Caco-2 (cell line): ENCODE data around the gene GMNN. TPM values are rescaled to one million over a fixed set of nuclear protein-coding genes. Genes with fewer than 3 reads are reported as not detected.
"Not testable (repeated sequence)": the region's sequence is repeated elsewhere in the genome, so short reads cannot be mapped to it uniquely, and the experiment has no call there.

Source experiments
- BruUV-seq: library from RNA; stranded (reverse); fragments of 400-500 nt; replicated peaks from 2 replicates; lab custom pipeline; 2021; lab: Mats Ljungman, UMichigan
- CTCF ChIA-PET: fragments of 300-600 bp; sonication (Branson Sonifier 250); formaldehyde crosslinking; loops from one replicate; lab custom pipeline; 2022; ENCODE audit warnings: antibody characterized with exemption; lab: Charles Lee
- POLR2A ChIA-PET: fragments of 300-600 bp; sonication (Branson Sonifier 250); formaldehyde crosslinking; loops from one replicate; lab custom pipeline; 2022; ENCODE audit warnings: antibody characterized with exemption; lab: Charles Lee
- DNase-seq, 2 experiments: peaks; one replicate each; pipeline versions ENCODE4 v3.0.0 to v3.0.0-alpha.2; 2020 to 2022
- H3K27me3 ChIP-seq: replicated peaks from 2 replicates; pipeline ENCODE4 v1.6.0; 2011; ENCODE audit warnings: low read length; ENCODE audit not compliant: control insufficient read depth, insufficient read depth
- H3K36me3 ChIP-seq: 2 replicates; pipeline ENCODE4 v1.5.1; 2011; ENCODE audit warnings: low read length; ENCODE audit not compliant: control insufficient read depth, insufficient read depth
- H3K4me1 ChIP-seq: fragments of 250-450 bp; sonication (Bioruptor Pico); 2 replicates; pipeline ENCODE4 v1.5.1; 2020; ENCODE audit warnings: mild to moderate bottlenecking
- H3K4me3 ChIP-seq: 2 replicates; pipeline ENCODE4 v1.5.1; 2011; ENCODE audit warnings: low read depth, mild to moderate bottlenecking, control low read depth, low read length
- H3K9me3 ChIP-seq: fragments of 250-450 bp; sonication (Bioruptor Pico); 2 replicates; pipeline ENCODE4 v1.5.1; 2020; ENCODE audit warnings: mild to moderate bottlenecking, moderate library complexity
- H3K27ac Mint-ChIP-seq: one replicate; pipeline ENCODE4 v1.8.0; 2022; ENCODE audit warnings: mixed read lengths; ENCODE audit not compliant: unreplicated experiment
- H3K27me3 Mint-ChIP-seq: one replicate; pipeline ENCODE4 v1.8.0; 2022; ENCODE audit warnings: mixed read lengths; ENCODE audit not compliant: insufficient read depth, unreplicated experiment
- H3K36me3 Mint-ChIP-seq: one replicate; pipeline ENCODE4 v1.8.0; 2022; ENCODE audit warnings: mild to moderate bottlenecking, mixed read lengths; ENCODE audit not compliant: insufficient read depth, unreplicated experiment
- H3K4me1 Mint-ChIP-seq: one replicate; pipeline ENCODE4 v1.8.0; 2022; ENCODE audit warnings: low read depth, mixed read lengths; ENCODE audit not compliant: unreplicated experiment
- H3K4me3 Mint-ChIP-seq: one replicate; pipeline ENCODE4 v1.8.0; 2022; ENCODE audit warnings: mild to moderate bottlenecking, moderate library complexity, mixed read lengths; ENCODE audit not compliant: unreplicated experiment
- H3K9me3 Mint-ChIP-seq: one replicate; pipeline ENCODE4 v1.8.0; 2022; ENCODE audit warnings: mixed read lengths; ENCODE audit not compliant: unreplicated experiment
- intact Hi-C: fragments of 100-400 bp; cut with micrococcal nuclease; formaldehyde crosslinking; loops from one replicate; pipeline ENCODE4 v1.10.0; 2022; ENCODE audit not compliant: unreplicated experiment
- total RNA-seq: library from RNA; stranded (reverse); gene quantifications from 2 replicates; pipeline ENCODE4 v1.2.3, GENCODE V29; 2022
- TF ChIP-seq, protein P1 (sequence below), 2 experiments: fragments of 200-600 bp in 1 of 2; IDR thresholded peaks; 1 replicate in 1 of 2; 2 replicates in 1 of 2; pipeline versions ENCODE4 v1.5.1 to v1.8.0; 2011 to 2022; ENCODE audit warnings: antibody characterized with exemption in 1 of 2, control low read depth in 1 of 2, inconsistent platforms in 1 of 2, low read depth in 1 of 2, low read length in 1 of 2, mild to moderate bottlenecking in 1 of 2, moderate library complexity in 1 of 2; ENCODE audit not compliant: insufficient read depth in 1 of 2, severe bottlenecking in 1 of 2, unreplicated experiment in 1 of 2

GMNN gene
- total RNA-seq, 1 experiment from 2014 or later = 66.5 TPM

DNA sequence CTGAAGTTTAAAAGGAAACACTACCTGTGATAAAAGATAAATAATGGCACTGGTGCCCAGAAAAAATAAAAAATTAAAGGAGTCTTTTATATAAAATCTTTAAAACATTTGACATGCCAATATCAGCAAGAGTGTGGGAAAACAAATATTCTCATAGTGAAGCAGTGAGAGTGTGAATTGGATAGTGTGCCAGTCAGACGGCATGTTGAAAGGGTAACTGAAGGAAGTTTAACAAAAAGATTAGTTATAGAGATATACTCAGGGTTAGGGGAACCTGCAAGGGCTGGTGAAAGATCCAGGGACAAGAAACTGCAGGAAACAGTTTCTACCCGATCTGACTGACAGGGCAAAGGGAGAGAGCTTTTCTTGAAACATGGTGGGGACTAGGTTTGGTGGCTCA is 22.2 kb upstream of the GMNN start:
- intact Hi-C loops = no loop called here
- CTCF ChIA-PET = interaction anchor here (0.8 kb wide), 1 partner anchor 14 kb away, joined by 3 read pairs; no protein-coding TSS in a partner anchor
- Mint-ChIP-seq H3K4me1 (no peaks in the 10 kb centered on the region), H3K36me3 (no peaks in the 10 kb centered on the region), H3K27me3 (no peaks in the 10 kb centered on the region), H3K9me3 (peaks cover 9% of the 10 kb centered on the region), H3K27ac (no peak overlapping the region), H3K4me3 (no peak overlapping the region)
- TF ChIP-seq, protein P1, sequence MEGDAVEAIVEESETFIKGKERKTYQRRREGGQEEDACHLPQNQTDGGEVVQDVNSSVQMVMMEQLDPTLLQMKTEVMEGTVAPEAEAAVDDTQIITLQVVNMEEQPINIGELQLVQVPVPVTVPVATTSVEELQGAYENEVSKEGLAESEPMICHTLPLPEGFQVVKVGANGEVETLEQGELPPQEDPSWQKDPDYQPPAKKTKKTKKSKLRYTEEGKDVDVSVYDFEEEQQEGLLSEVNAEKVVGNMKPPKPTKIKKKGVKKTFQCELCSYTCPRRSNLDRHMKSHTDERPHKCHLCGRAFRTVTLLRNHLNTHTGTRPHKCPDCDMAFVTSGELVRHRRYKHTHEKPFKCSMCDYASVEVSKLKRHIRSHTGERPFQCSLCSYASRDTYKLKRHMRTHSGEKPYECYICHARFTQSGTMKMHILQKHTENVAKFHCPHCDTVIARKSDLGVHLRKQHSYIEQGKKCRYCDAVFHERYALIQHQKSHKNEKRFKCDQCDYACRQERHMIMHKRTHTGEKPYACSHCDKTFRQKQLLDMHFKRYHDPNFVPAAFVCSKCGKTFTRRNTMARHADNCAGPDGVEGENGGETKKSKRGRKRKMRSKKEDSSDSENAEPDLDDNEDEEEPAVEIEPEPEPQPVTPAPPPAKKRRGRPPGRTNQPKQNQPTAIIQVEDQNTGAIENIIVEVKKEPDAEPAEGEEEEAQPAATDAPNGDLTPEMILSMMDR (IDR thresholded peaks at IDR 0.05; ENCODE audit: insufficient read depth in 1 of 2, low read depth in 1 of 2, low read length in 1 of 2, severe bottlenecking in 1 of 2, unreplicated experiment in 1 of 2) = no peak
- Histone ChIP-seq H3K4me1 (peaks cover 13% of the 10 kb centered on the region; the same call in 1 of the 2 replicates), H3K27me3 (no peaks in the 10 kb centered on the region), H3K4me3 (no peak overlapping the region), H3K9me3 (0 out of 2 replicates have a peak, but pooled peaks cover 6% of the 10 kb centered on the region), H3K36me3 (no peaks in the 10 kb centered on the region)
- no TSS peak for BruUV-seq
- DNase-seq = no peak
- POLR2A ChIA-PET = interaction anchor here (1.0 kb wide), 1 partner anchor 31 kb away, joined by 4 read pairs; no protein-coding TSS in a partner anchor

DNA sequence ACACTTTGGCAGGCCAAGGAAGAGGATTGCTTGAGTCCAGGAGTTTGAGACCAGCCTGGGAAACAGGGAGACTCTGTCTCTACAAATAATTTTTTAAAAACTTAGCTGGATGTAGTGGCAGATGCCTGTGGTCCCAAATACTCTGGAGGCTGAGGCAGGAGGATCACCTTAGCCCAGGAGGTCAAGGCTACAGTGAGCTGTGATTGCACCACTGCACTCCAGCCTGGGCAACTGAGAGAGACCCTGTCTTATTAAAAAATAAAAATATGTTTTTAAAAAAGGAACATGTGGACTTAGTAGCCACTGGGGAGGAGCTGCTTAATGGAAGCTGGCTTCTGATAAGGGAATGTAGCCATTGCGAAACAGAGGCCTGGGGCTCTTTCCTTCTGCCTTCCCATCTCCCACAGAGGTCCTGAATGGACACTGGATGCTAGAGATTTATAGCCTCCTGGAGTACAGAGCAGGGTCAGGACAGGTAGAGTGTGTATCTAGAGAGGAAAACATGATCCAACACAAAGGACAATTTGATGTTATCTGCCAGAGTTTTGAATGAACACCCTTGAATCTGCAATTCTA is 21.7 kb upstream of the GMNN start:
- Mint-ChIP-seq H3K9me3 (peaks cover 9% of the 10 kb centered on the region), H3K4me1 (no peaks in the 10 kb centered on the region), H3K27me3 (no peaks in the 10 kb centered on the region), H3K27ac (no peak overlapping the region), H3K4me3 (no peak overlapping the region), H3K36me3 (no peaks in the 10 kb centered on the region)
- Histone ChIP-seq H3K4me3 (no peak overlapping the region), H3K36me3 (no peaks in the 10 kb centered on the region), H3K27me3 (no peaks in the 10 kb centered on the region), H3K9me3 (0 out of 2 replicates have a peak, but pooled peaks cover 6% of the 10 kb centered on the region), H3K4me1 (peaks cover 13% of the 10 kb centered on the region; the same call in 1 of the 2 replicates)
- peak; percentile 49 to 63 for DNase-seq
- ChIA-PET POLR2A (interaction anchor here (1.0 kb wide), 1 partner anchor 31 kb away, joined by 4 read pairs; no protein-coding TSS in a partner anchor), CTCF (interaction anchor here (0.8 kb wide), 1 partner anchor 14 kb away, joined by 3 read pairs; no protein-coding TSS in a partner anchor)
- TF ChIP-seq, protein P1 (IDR thresholded peaks at IDR 0.05; ENCODE audit: insufficient read depth in 1 of 2, low read depth in 1 of 2, low read length in 1 of 2, severe bottlenecking in 1 of 2, unreplicated experiment in 1 of 2) = no peak
- BruUV-seq = no TSS peak
- intact Hi-C loops = no loop called here

DNA sequence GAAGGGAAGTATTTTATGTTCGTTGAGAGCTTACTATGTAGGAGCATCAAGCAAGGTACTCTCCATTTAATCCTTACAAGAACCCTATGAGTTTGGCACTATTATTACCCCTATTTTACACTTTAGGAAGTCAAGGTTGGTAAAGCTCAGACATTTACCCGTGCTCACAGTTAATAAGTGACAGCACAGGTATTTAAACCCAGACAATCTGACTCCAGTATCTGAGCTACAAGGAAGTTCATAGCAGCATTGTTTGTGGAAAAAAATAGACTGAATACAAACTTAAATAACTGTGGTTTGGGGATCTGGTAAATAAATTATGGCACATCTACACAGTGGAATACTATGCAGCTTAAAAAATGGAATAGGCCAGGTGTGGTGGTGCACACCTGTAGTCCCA is 21.2 kb upstream of the GMNN start:
- CTCF ChIA-PET = no interaction called here
- H3K36me3 ChIP-seq = no peaks in the 10 kb centered on the region
- no peak overlapping the region for H3K4me3 Mint-ChIP-seq
- no peaks in the 10 kb centered on the region for H3K27me3 Mint-ChIP-seq
- no peaks in the 10 kb centered on the region for H3K27me3 ChIP-seq
- no TSS peak for BruUV-seq
- peaks cover 9% of the 10 kb centered on the region for H3K9me3 Mint-ChIP-seq
- intact Hi-C loops = no loop called here
- no peak for DNase-seq
- peaks cover 13% of the 10 kb centered on the region; the same call in 1 of the 2 replicates for H3K4me1 ChIP-seq
- H3K27ac Mint-ChIP-seq = no peak overlapping the region
- no peak overlapping the region for H3K4me3 ChIP-seq
- TF ChIP-seq, protein P1 (IDR thresholded peaks at IDR 0.05; ENCODE audit: insufficient read depth in 1 of 2, low read depth in 1 of 2, low read length in 1 of 2, severe bottlenecking in 1 of 2, unreplicated experiment in 1 of 2) = no peak
- H3K9me3 ChIP-seq = 0 out of 2 replicates have a peak, but pooled peaks cover 6% of the 10 kb centered on the region
- H3K4me1 Mint-ChIP-seq = no peaks in the 10 kb centered on the region
- POLR2A ChIA-PET = interaction anchor here (1.0 kb wide), 1 partner anchor 32 kb away, joined by 4 read pairs; no protein-coding TSS in a partner anchor
- no peaks in the 10 kb centered on the region for H3K36me3 Mint-ChIP-seq

DNA sequence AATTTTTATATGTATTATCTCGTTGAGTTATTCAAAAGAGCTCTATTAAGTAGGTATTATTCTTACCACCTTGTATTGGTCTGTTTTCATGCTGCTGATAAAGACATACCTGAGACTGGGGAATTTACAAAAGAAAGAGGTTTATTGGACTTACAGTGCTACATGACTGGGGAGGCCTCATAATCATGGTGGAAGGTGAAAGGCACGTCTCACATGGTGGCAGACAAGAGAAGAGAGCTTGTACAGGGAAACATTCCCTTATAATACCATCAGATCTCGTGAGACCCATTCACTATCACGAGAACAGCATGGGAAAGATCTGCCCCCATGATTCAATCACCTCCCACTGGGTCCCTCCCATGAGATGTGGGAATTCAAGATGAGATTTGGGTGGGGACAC is 20.4 kb upstream of the GMNN start:
- H3K4me1 Mint-ChIP-seq, H3K27me3 ChIP-seq, intact Hi-C loops, H3K36me3 ChIP-seq, H3K4me3 Mint-ChIP-seq, H3K4me3 ChIP-seq, H3K27ac Mint-ChIP-seq, H3K27me3 Mint-ChIP-seq, POLR2A ChIA-PET, H3K9me3 Mint-ChIP-seq, BruUV-seq, H3K9me3 ChIP-seq, H3K36me3 Mint-ChIP-seq, CTCF ChIA-PET, DNase-seq: not testable (repeated sequence)
- peaks cover 13% of the 10 kb centered on the region; the same call in 1 of the 2 replicates for H3K4me1 ChIP-seq
